ENCODE results near the gene HIRA. TPM values are rescaled to one million over a fixed set of nuclear protein-coding genes. Genes with fewer than 3 reads are reported as not detected.

Gene HIRA
- total RNA-seq, 3 donors from 2014 or later: 13.5 to 22.9 (median 18.4) TPM

DNA sequence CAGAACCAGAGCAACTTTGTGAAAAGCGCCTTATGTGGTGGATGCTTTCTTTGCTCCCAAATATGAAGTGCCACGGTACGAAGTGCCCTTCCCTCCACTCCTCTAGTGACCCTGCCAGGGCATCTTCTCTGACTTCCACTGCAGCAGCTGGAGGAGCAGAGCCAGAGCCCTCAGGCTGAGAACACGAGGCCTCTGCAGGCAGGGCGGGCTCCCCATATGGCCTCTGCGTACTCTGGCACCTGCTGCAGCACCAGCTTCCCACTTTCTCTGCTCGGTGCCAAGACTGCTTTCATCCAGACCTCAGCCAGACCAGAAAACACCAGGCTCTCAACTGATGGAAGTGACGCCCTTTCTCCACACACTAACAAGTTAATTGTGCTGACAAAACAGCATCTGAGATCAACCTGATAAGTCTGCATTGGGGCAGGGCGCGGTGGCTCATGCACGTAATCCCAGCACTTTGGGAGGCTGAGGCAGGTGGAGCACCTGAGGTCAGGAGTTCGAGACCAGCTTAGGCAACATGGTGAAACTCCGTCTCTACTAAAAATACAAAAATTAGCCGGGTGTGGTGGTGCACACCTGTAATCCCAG lies 34.7 kb upstream of the HIRA start:
- TF ChIP-seq, protein P1, sequence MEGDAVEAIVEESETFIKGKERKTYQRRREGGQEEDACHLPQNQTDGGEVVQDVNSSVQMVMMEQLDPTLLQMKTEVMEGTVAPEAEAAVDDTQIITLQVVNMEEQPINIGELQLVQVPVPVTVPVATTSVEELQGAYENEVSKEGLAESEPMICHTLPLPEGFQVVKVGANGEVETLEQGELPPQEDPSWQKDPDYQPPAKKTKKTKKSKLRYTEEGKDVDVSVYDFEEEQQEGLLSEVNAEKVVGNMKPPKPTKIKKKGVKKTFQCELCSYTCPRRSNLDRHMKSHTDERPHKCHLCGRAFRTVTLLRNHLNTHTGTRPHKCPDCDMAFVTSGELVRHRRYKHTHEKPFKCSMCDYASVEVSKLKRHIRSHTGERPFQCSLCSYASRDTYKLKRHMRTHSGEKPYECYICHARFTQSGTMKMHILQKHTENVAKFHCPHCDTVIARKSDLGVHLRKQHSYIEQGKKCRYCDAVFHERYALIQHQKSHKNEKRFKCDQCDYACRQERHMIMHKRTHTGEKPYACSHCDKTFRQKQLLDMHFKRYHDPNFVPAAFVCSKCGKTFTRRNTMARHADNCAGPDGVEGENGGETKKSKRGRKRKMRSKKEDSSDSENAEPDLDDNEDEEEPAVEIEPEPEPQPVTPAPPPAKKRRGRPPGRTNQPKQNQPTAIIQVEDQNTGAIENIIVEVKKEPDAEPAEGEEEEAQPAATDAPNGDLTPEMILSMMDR (IDR thresholded peaks at IDR 0.05): no peak
- TF ChIP-seq POLR2AphosphoS5 (IDR thresholded peaks at IDR 0.05) (no peak), POLR2A (IDR thresholded peaks at IDR 0.05) (no peak)
- H3K4me3 ChIP-seq: no peak overlapping the region
- intact Hi-C loops (cut with DNase I; ENCODE audit: low total_unique reads): no loop called here
- H3K27me3 ChIP-seq: no peaks in the 10 kb centered on the region
- no peak for DNase-seq (ENCODE audit: low spot score in 2 of 2)
- H3K4me1 ChIP-seq: no peaks in the 10 kb centered on the region
- H3K9me3 ChIP-seq: no peaks in the 10 kb centered on the region
- H3K27ac ChIP-seq: no peak overlapping the region
- H3K36me3 ChIP-seq: peaks cover 14% of the 10 kb centered on the region

DNA sequence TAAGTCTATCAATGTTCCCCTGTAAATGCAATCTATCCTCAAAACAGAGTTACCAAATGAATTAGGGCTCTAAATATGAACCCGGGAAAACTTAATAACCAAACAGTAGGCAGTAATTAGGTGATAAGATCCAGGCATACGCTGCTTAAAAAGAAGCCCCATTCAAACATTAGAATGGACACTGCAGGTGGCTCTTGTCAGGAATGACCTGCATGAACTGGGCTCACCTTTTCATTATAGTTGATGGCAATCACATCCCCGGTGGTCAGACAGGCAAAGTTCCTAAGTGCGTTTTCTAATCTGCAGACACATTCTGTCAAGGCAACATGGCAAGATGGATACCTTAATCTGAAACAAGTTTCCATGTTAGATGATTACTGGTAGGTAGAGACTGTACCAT lies 33.4 kb upstream of the HIRA start:
- peaks cover 7% of the 10 kb centered on the region for H3K36me3 ChIP-seq
- no peaks in the 10 kb centered on the region for H3K4me1 ChIP-seq
- H3K27ac ChIP-seq: no peak overlapping the region
- DNase-seq (ENCODE audit: low spot score in 2 of 2): no peak
- TF ChIP-seq POLR2A (IDR thresholded peaks at IDR 0.05) (no peak), POLR2AphosphoS5 (IDR thresholded peaks at IDR 0.05) (no peak)
- TF ChIP-seq, protein P1 (IDR thresholded peaks at IDR 0.05): no peak
- intact Hi-C loops (cut with DNase I; ENCODE audit: low total_unique reads): no loop called here
- no peaks in the 10 kb centered on the region for H3K9me3 ChIP-seq
- H3K4me3 ChIP-seq: no peak overlapping the region
- H3K27me3 ChIP-seq: no peaks in the 10 kb centered on the region

DNA sequence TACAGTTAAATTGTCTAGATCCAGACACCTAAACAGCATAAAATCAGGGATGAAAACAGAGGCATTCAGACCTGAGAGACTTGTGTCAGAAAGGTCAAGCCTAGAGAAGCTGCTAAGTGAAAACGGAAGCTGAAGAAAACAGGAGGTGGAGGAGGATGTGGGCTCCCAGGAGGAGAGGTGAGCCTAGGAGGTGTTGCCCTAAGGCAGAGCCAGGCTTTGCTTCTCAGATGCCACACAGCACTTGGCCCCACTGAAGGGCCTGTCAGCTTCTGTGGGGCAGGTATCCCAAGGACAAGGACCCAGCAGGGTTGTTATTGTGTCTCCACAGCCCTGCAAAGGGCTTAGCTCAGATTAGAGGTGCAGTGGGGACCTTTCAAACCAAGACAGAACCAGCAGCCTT lies 33.0 kb upstream of the HIRA start:
- H3K36me3 ChIP-seq: peaks cover 7% of the 10 kb centered on the region
- no peak overlapping the region for H3K27ac ChIP-seq
- no peak for DNase-seq (ENCODE audit: low spot score in 2 of 2)
- no peaks in the 10 kb centered on the region for H3K9me3 ChIP-seq
- H3K4me3 ChIP-seq: no peak overlapping the region
- no peaks in the 10 kb centered on the region for H3K27me3 ChIP-seq
- intact Hi-C loops (cut with DNase I; ENCODE audit: low total_unique reads): no loop called here
- no peaks in the 10 kb centered on the region for H3K4me1 ChIP-seq
- TF ChIP-seq POLR2AphosphoS5 (IDR thresholded peaks at IDR 0.05): no peak
- TF ChIP-seq POLR2A (IDR thresholded peaks at IDR 0.05): no peak
- TF ChIP-seq, protein P1 (IDR thresholded peaks at IDR 0.05): no peak

DNA sequence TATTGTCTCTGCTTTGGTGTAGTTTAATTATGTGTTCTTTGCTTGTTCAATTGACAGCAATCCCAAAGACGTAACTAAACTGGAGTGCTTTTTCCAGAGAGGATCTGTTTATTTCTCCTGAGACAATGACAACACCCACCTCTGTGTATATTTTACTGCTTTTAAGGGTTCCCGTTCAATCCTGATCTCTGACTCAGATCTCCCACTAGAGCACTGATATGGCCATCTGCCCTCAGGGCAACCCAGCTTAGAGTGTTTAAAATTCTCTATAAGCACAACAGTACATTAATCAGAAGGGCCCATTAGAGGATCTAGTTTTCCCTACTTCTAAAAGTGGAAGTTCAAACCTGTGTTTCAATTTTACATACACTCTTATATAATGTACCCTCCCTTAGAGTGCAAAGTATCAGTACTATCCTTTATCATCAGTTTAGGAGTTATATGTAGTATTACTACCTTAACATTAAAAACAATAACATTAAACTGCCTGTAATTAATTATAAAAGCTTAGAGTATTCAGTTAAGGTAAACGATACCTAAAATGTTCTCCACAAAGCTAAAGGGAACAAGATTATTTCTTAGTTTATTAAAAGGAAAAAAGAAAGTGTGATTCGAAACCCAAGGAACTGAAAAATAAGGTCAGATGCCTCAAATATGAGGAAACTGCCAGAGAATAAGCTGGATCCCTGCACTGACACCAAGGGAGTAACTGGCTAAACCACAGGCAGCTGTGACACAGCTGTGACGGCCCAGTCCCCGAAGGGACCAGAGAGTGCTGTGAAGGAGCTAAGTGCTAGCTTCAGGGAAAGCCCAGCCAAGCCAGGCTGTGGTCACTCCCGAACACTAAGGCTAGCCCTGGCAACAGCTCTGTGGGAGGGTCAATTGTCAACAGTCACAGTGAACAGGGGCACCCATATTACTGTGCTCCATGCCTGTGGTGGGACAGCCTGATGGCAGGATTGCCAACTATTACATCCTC lies 32.2 kb upstream of the HIRA start:
- Histone ChIP-seq H3K4me1 (no peaks in the 10 kb centered on the region), H3K27ac (no peak overlapping the region), H3K9me3 (no peaks in the 10 kb centered on the region), H3K36me3 (no peaks in the 10 kb centered on the region), H3K27me3 (no peaks in the 10 kb centered on the region), H3K4me3 (no peak overlapping the region)
- no peak for DNase-seq (ENCODE audit: low spot score in 2 of 2)
- TF ChIP-seq, protein P1 (IDR thresholded peaks at IDR 0.05): no peak
- no peak for TF ChIP-seq POLR2AphosphoS5 (IDR thresholded peaks at IDR 0.05)
- TF ChIP-seq POLR2A (IDR thresholded peaks at IDR 0.05): no peak
- intact Hi-C loops (cut with DNase I; ENCODE audit: low total_unique reads): no loop called here

DNA sequence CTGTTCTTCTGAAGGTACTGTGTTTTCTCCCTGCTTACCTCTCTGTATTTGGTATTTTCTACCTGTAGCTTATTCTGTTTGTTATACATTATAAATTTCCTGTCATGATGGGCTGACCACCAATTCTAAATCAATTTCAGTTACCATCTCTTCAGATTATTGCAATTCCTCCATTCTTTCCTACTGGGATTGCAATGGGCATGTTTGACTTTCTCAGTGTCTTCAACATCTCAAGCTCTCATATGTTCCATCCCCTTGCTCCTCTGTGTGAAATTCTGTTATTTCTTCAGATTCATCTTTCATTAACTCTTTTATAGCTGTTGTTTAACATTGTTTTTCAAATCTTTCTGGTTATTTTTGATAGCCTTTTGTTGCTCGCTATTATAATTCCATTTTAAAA lies 31.5 kb upstream of the HIRA start:
- no peak for TF ChIP-seq POLR2AphosphoS5 (IDR thresholded peaks at IDR 0.05)
- TF ChIP-seq, protein P1 (IDR thresholded peaks at IDR 0.05): no peak
- TF ChIP-seq POLR2A (IDR thresholded peaks at IDR 0.05): no peak
- H3K4me1 ChIP-seq: no peaks in the 10 kb centered on the region
- no peaks in the 10 kb centered on the region for H3K36me3 ChIP-seq
- H3K4me3 ChIP-seq: no peak overlapping the region
- no peaks in the 10 kb centered on the region for H3K27me3 ChIP-seq
- intact Hi-C loops (cut with DNase I; ENCODE audit: low total_unique reads): no loop called here
- no peak for DNase-seq (ENCODE audit: low spot score in 2 of 2)
- H3K27ac ChIP-seq: no peak overlapping the region
- H3K9me3 ChIP-seq: no peaks in the 10 kb centered on the region
